SK-N-SH (cell line): ENCODE measurements around the gene EMX2. TPM values are rescaled to one million over a fixed set of nuclear protein-coding genes. Genes with fewer than 3 reads are reported as not detected.

Experiments used
- CTCF ChIA-PET: fragments of 300-600, 350-600 bp; formaldehyde crosslinking; extraction: SDS; loops from one replicate; lab custom pipeline; 2021; lab: Yijun Ruan, JAX
- POLR2A ChIA-PET: fragments of 350-600 bp; sonication (Branson Sonifier 250); formaldehyde crosslinking; extraction: SDS; loops from one replicate; lab custom pipeline; 2020; ENCODE audit warnings: antibody characterized with exemption, inconsistent platforms; lab: Yijun Ruan, JAX
- DNase-seq: peaks from one replicate; pipeline ENCODE4 v3.0.0; 2012
- H2AFZ ChIP-seq: fragments of 200-600 bp; sonication (generic); 2 replicates; pipeline ENCODE4 v1.8.1; 2016; ENCODE audit warnings: antibody characterized with exemption, mild to moderate bottlenecking, low read depth
- H3F3A ChIP-seq: fragments of 200-600 bp; sonication (generic); replicated peaks from 2 replicates; pipeline ENCODE3; 2016; ENCODE audit warnings: antibody characterized with exemption, mild to moderate bottlenecking; ENCODE audit not compliant: insufficient read depth
- H3K27ac ChIP-seq, 2 experiments: fragments of 200-500 bp in 1 of 2; fragments of 200-600 bp in 1 of 2; sonication (Bioruptor generic) in 1 of 2; sonication (generic), shearing (Covaris generic) in 1 of 2; 2 replicates each; pipeline versions ENCODE4 v1.5.1 to v1.6.1; 2014 to 2016; ENCODE audit warnings: low read depth in 2 of 2, inconsistent platforms in 1 of 2, low read length in 1 of 2, mild to moderate bottlenecking in 1 of 2, mixed read lengths in 1 of 2
- H3K27me3 ChIP-seq: fragments of 200-600 bp; sonication (generic), shearing (Covaris generic); 2 replicates; pipeline ENCODE4 v1.6.1; 2016; ENCODE audit warnings: mixed run types; ENCODE audit not compliant: insufficient read depth
- H3K36me3 ChIP-seq, 2 experiments: fragments of 200-500 bp in 1 of 2; fragments of 200-600 bp in 1 of 2; sonication (Bioruptor generic) in 1 of 2; sonication (generic) in 1 of 2; replicated peaks in 1 of 2; 2 replicates each; pipeline versions ENCODE3 to v1.5.1; 2014 to 2016; ENCODE audit warnings: low read length in 1 of 2, mild to moderate bottlenecking in 1 of 2; ENCODE audit not compliant: insufficient read depth in 2 of 2, control insufficient read depth in 1 of 2
- H3K4me1 ChIP-seq, 2 experiments: fragments of 200-500 bp in 1 of 2; fragments of 200-600 bp in 1 of 2; sonication (Bioruptor generic) in 1 of 2; sonication (generic), shearing (Covaris generic) in 1 of 2; 2 replicates each; pipeline versions ENCODE4 v1.5.1 to v1.6.1; 2014 to 2016; ENCODE audit warnings: low read depth in 1 of 2, low read length in 1 of 2, mixed run types in 1 of 2; ENCODE audit not compliant: insufficient read depth in 2 of 2, control insufficient read depth in 1 of 2
- H3K4me2 ChIP-seq: fragments of 200-600 bp; sonication (generic), shearing (Covaris generic); 2 replicates; pipeline ENCODE4 v1.6.1; 2017; ENCODE audit warnings: mixed run types
- H3K4me3 ChIP-seq, 2 experiments: fragments of 200-500 bp in 1 of 2; fragments of 200-600 bp in 1 of 2; sonication (Bioruptor generic) in 1 of 2; sonication (generic), shearing (Covaris generic) in 1 of 2; 2 replicates each; pipeline versions ENCODE4 v1.5.1 to v1.8.1; 2014 to 2016; ENCODE audit warnings: low read depth in 2 of 2, inconsistent platforms in 1 of 2, low read length in 1 of 2, mild to moderate bottlenecking in 1 of 2, mixed read lengths in 1 of 2, moderate library complexity in 1 of 2
- H3K79me2 ChIP-seq: fragments of 200-600 bp; sonication (generic); 2 replicates; pipeline ENCODE4 v1.8.1; 2017; ENCODE audit warnings: mild to moderate bottlenecking; ENCODE audit not compliant: insufficient read depth
- H3K9ac ChIP-seq: fragments of 200-600 bp; sonication (generic); 2 replicates; pipeline ENCODE4 v1.6.1; 2017; ENCODE audit warnings: mixed run types
- H3K9me2 ChIP-seq: fragments of 200-600 bp; sonication (generic); 2 replicates; pipeline ENCODE4 v1.6.1; 2017; ENCODE audit warnings: mixed run types
- H3K9me3 ChIP-seq: fragments of 200-600 bp; sonication (generic); 2 replicates; pipeline ENCODE4 v1.6.1; 2017; ENCODE audit warnings: mixed run types, mild to moderate bottlenecking, moderate library complexity
- H4K20me1 ChIP-seq: fragments of 200-600 bp; sonication (generic); 2 replicates; pipeline ENCODE4 v1.6.1; 2017; ENCODE audit warnings: mild to moderate bottlenecking, mixed run types; ENCODE audit not compliant: insufficient read depth
- CHD2 ChIP-seq: fragments of 150-350 bp; IDR thresholded peaks from 2 replicates; pipeline ENCODE4 v1.6.1; 2018; ENCODE audit warnings: low read length; ENCODE audit not compliant: partially characterized antibody
- ELF1 ChIP-seq: IDR thresholded peaks from 2 replicates; pipeline ENCODE4 v1.4.0; 2012
- EZH2phosphoT487 ChIP-seq: fragments of 200-600 bp; sonication (generic); IDR thresholded peaks from 2 replicates; pipeline ENCODE4 v1.6.1; 2017; ENCODE audit warnings: low read depth, mixed run types, mild to moderate bottlenecking, antibody characterized with exemption, moderate library complexity, borderline replicate concordance
- FOSL2 ChIP-seq: IDR thresholded peaks from 2 replicates; pipeline ENCODE4 v1.4.0; 2012; ENCODE audit warnings: low read depth, mild to moderate bottlenecking, moderate library complexity, borderline replicate concordance
- FOXJ3 ChIP-seq: sonication (generic); formaldehyde crosslinking; IDR thresholded peaks from 2 replicates; pipeline ENCODE4 v1.5.1; 2020; ENCODE audit warnings: mild to moderate bottlenecking, missing genetic modification reagents
- JUND ChIP-seq: IDR thresholded peaks from 2 replicates; pipeline ENCODE4 v1.4.0; 2012
- MEF2A ChIP-seq: IDR thresholded peaks from 2 replicates; pipeline ENCODE4 v1.4.0; 2012; ENCODE audit warnings: low read depth, borderline replicate concordance
- NFIC ChIP-seq: IDR thresholded peaks from 2 replicates; pipeline ENCODE4 v1.4.0; 2012; ENCODE audit warnings: borderline replicate concordance
- NRF1 ChIP-seq: IDR thresholded peaks from 2 replicates; pipeline ENCODE4 v1.6.1; 2012; ENCODE audit warnings: low read depth, mild to moderate bottlenecking, low read length
- RCOR1 ChIP-seq: fragments of 150-350 bp; IDR thresholded peaks from 2 replicates; pipeline ENCODE4 v1.6.1; 2017; ENCODE audit warnings: antibody characterized with exemption, low read length
- RFX5 ChIP-seq: IDR thresholded peaks from 2 replicates; pipeline ENCODE4 v1.6.1; 2012; ENCODE audit warnings: mild to moderate bottlenecking, improper control_type of control experiment, low read length
- RXRA ChIP-seq: IDR thresholded peaks from 2 replicates; pipeline ENCODE4 v1.4.0; 2012; ENCODE audit warnings: low read depth, mild to moderate bottlenecking, borderline replicate concordance
- SIN3A ChIP-seq: IDR thresholded peaks from 2 replicates; pipeline ENCODE4 v1.6.1; 2012; ENCODE audit warnings: low read depth, mild to moderate bottlenecking, low read length, moderate library complexity, borderline replicate concordance
- SMC3 ChIP-seq: IDR thresholded peaks from 2 replicates; pipeline ENCODE4 v1.6.1; 2012; ENCODE audit warnings: low read depth, low read length, improper control_type of control experiment
- TEAD4 ChIP-seq: IDR thresholded peaks from 2 replicates; pipeline ENCODE4 v1.4.0; 2012; ENCODE audit warnings: mild to moderate bottlenecking, borderline replicate concordance; ENCODE audit not compliant: insufficient read depth
- WGBS: methylation state at CpG from one replicate; pipeline ENCODE4 v1.1.6; 2017; ENCODE audit warnings: low lambda C conversion rate; 5-methylcytosine and 5-hydroxymethylcytosine counted together
- polyA plus RNA-seq, 3 experiments: library from polyadenylated mRNA; depleted of rRNA; stranded (reverse); fragments of >200 nt; gene quantifications; 2 replicates each; pipeline ENCODE4 v1.2.3, GENCODE V29; 2012
- TF ChIP-seq, protein P1 (sequence below): IDR thresholded peaks from 2 replicates; pipeline ENCODE4 v1.4.0; 2012; ENCODE audit warnings: low read depth, borderline replicate concordance
- TF ChIP-seq, protein P2 (sequence below): IDR thresholded peaks from 2 replicates; pipeline ENCODE4 v1.4.0; 2012; ENCODE audit warnings: low read depth
- TF ChIP-seq, protein P3 (sequence below): IDR thresholded peaks from 2 replicates; pipeline ENCODE4; 2012
- TF ChIP-seq, protein P4 (sequence below): IDR thresholded peaks from 2 replicates; pipeline ENCODE4 v1.4.0; 2012; ENCODE audit warnings: low read depth, borderline replicate concordance

The EMX2 gene
- polyA plus RNA-seq, 1 of the 3 experiments (the other 2 are of a cell fraction), result not detected

DNA sequence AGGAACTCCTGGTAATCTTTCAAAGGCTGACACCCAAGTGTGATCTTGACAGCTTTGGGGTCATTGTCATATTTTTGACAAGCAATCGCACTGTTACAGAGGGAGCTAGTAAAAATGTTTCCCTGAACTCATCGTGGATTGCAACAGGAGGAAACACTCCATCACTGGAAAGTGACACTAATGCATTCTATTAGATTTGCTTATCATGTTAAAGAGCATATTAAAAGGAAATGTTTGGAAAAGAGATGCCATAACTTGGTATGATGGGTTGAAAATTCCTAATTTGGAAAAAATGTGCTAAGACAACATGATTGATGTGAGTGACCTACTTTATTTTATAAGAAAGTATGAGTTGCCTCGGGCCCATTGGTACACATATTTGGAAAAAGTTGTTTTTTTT is 22.7 kb upstream of the EMX2 start:
- 14% methylated on average over 3 of the region's 3 CpGs for WGBS
- ChIA-PET POLR2A (no interaction called here), CTCF (interaction anchor here (1.5 kb wide), 1 partner anchor 17 kb away, joined by 5 read pairs; no protein-coding TSS in a partner anchor)
- Histone ChIP-seq H4K20me1 (no peaks in the 10 kb centered on the region), H3K9me3 (no peaks in the 10 kb centered on the region), H3F3A (no peaks in the 10 kb centered on the region), H2AFZ (no peak overlapping the region), H3K27ac (no peak overlapping the region), H3K4me1 (peaks cover 0 to 2% of the 10 kb centered on the region in 2 experiments; a peak in 1 of 4 replicates), H3K79me2 (no peaks in the 10 kb centered on the region), H3K4me3 (no peak overlapping the region), H3K9me2 (no peaks in the 10 kb centered on the region), H3K36me3 (no peaks in the 10 kb centered on the region), H3K4me2 (no peak overlapping the region), H3K9ac (no peak overlapping the region), H3K27me3 (no peaks in the 10 kb centered on the region)
- DNase-seq, result no peak
- TF ChIP-seq RCOR1 (no peak), JUND (no peak), FOSL2 (no peak), FOXJ3 (no peak), NRF1 (no peak), SIN3A (no peak), SMC3 (no peak), ELF1 (no peak), CHD2 (no peak), TEAD4 (no peak), RXRA (no peak), NFIC (no peak), MEF2A (no peak), EZH2phosphoT487 (no peak), RFX5 (no peak)
- TF ChIP-seq, protein P1, sequence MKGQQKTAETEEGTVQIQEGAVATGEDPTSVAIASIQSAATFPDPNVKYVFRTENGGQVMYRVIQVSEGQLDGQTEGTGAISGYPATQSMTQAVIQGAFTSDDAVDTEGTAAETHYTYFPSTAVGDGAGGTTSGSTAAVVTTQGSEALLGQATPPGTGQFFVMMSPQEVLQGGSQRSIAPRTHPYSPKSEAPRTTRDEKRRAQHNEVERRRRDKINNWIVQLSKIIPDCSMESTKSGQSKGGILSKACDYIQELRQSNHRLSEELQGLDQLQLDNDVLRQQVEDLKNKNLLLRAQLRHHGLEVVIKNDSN, result no peak
- TF ChIP-seq, protein P2, sequence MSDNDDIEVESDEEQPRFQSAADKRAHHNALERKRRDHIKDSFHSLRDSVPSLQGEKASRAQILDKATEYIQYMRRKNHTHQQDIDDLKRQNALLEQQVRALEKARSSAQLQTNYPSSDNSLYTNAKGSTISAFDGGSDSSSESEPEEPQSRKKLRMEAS, result no peak
- TF ChIP-seq, protein P3, sequence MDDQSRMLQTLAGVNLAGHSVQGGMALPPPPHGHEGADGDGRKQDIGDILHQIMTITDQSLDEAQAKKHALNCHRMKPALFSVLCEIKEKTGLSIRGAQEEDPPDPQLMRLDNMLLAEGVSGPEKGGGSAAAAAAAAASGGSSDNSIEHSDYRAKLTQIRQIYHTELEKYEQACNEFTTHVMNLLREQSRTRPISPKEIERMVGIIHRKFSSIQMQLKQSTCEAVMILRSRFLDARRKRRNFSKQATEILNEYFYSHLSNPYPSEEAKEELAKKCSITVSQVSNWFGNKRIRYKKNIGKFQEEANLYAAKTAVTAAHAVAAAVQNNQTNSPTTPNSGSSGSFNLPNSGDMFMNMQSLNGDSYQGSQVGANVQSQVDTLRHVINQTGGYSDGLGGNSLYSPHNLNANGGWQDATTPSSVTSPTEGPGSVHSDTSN, result no peak
- TF ChIP-seq, protein P4, sequence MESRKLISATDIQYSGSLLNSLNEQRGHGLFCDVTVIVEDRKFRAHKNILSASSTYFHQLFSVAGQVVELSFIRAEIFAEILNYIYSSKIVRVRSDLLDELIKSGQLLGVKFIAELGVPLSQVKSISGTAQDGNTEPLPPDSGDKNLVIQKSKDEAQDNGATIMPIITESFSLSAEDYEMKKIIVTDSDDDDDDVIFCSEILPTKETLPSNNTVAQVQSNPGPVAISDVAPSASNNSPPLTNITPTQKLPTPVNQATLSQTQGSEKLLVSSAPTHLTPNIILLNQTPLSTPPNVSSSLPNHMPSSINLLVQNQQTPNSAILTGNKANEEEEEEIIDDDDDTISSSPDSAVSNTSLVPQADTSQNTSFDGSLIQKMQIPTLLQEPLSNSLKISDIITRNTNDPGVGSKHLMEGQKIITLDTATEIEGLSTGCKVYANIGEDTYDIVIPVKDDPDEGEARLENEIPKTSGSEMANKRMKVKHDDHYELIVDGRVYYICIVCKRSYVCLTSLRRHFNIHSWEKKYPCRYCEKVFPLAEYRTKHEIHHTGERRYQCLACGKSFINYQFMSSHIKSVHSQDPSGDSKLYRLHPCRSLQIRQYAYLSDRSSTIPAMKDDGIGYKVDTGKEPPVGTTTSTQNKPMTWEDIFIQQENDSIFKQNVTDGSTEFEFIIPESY, result no peak
